Panc1 (cell line): Measurements from ENCODE around the gene TMEM217. TPM values are rescaled to one million over a fixed set of nuclear protein-coding genes. Genes with fewer than 3 reads are reported as not detected.

ENCODE experiments used
- ATAC-seq: fragments of 200-7000 bp; cut with Tn5 transposase; 2 replicates; pipeline ENCODE4 v1.9.1; 2020; ENCODE audit warnings: mild to moderate bottlenecking, moderate library complexity
- BruUV-seq: library from RNA; stranded (reverse); fragments of 400-500 nt; replicated peaks from 2 replicates; lab custom pipeline; 2021; lab: Mats Ljungman, UMichigan
- CTCF ChIA-PET: fragments of 300-600 bp; sonication (Branson Sonifier 250); formaldehyde crosslinking; loops from one replicate; lab custom pipeline; 2022; ENCODE audit warnings: antibody characterized with exemption; lab: Charles Lee
- POLR2A ChIA-PET: fragments of 300-600 bp; sonication (Branson Sonifier 250); formaldehyde crosslinking; loops from one replicate; lab custom pipeline; 2022; ENCODE audit warnings: antibody characterized with exemption; lab: Charles Lee
- DNase-seq: peaks from one replicate; pipeline ENCODE4 v3.0.0-alpha.2; 2010; ENCODE audit warnings: low read depth, low spot score
- H3K27ac ChIP-seq: 2 replicates; pipeline ENCODE4 v1.5.1; 2011; ENCODE audit warnings: mild to moderate bottlenecking, low read length, inconsistent platforms
- H3K27me3 ChIP-seq: fragments of 200-500 bp; sonication (Bioruptor generic); 2 replicates; pipeline ENCODE4 v1.6.0; 2014; ENCODE audit warnings: low read length, inconsistent platforms; ENCODE audit not compliant: control insufficient read depth, insufficient read depth
- H3K36me3 ChIP-seq: fragments of 200-500 bp; sonication (Bioruptor generic); 2 replicates; pipeline ENCODE4 v1.5.1; 2014; ENCODE audit warnings: inconsistent platforms, mild to moderate bottlenecking, low read length, moderate library complexity; ENCODE audit not compliant: control insufficient read depth, insufficient read depth
- H3K4me1 ChIP-seq: 2 replicates; pipeline ENCODE4 v1.5.1; 2011; ENCODE audit warnings: inconsistent platforms, mild to moderate bottlenecking, low read length, moderate library complexity; ENCODE audit not compliant: control insufficient read depth, insufficient read depth
- H3K4me3 ChIP-seq, 2 experiments: 2 replicates each; pipeline ENCODE4 v1.5.1; 2011 to 2012; ENCODE audit warnings: low read depth in 2 of 2, low read length in 2 of 2, mild to moderate bottlenecking in 2 of 2, inconsistent platforms in 1 of 2, moderate library complexity in 1 of 2
- H3K9me3 ChIP-seq: fragments of 200-500 bp; sonication (Bioruptor generic); 2 replicates; pipeline ENCODE4 v1.5.1; 2014; ENCODE audit warnings: low read depth, mild to moderate bottlenecking, inconsistent platforms, low read length, moderate library complexity; ENCODE audit not compliant: control insufficient read depth, insufficient read depth
- CTCF ChIP-seq: fragments of 450-650 bp; IDR thresholded peaks from 2 replicates; pipeline ENCODE4 v1.5.1; 2017; ENCODE audit warnings: mild to moderate bottlenecking
- POLR2AphosphoS5 ChIP-seq: IDR thresholded peaks from 2 replicates; pipeline ENCODE4 v1.6.1; 2012; ENCODE audit warnings: mild to moderate bottlenecking, low read depth, low read length, moderate library complexity
- SIN3A ChIP-seq: IDR thresholded peaks from 2 replicates; pipeline ENCODE4 v1.6.1; 2012; ENCODE audit warnings: low read depth, mild to moderate bottlenecking, low read length, moderate library complexity, borderline replicate concordance; ENCODE audit not compliant: insufficient read depth
- TCF7L2 ChIP-seq: IDR thresholded peaks from 2 replicates; pipeline ENCODE4 v1.6.1; 2011; ENCODE audit warnings: mild to moderate bottlenecking, low read depth, low read length, inconsistent platforms
- in situ Hi-C: cut with HindIII; loops from 2 replicates; pipeline ENCODE4 v1.10.0; 2016; ENCODE audit warnings: low sequenced_read_pairs, low pct_unique_long_range_greater_than_20kb
- intact Hi-C: fragments of 100-400 bp; cut with micrococcal nuclease; formaldehyde crosslinking; loops from one replicate; pipeline ENCODE4 v1.10.0; 2022; ENCODE audit not compliant: unreplicated experiment
- total RNA-seq: library from RNA; stranded (reverse); gene quantifications from one replicate; pipeline ENCODE4 v1.2.1, GENCODE V29; 2021; ENCODE audit not compliant: unreplicated experiment
- TF ChIP-seq, protein P1 (sequence below), 2 experiments: IDR thresholded peaks; 2 replicates each; pipeline ENCODE4 v1.6.1; 2011 to 2012; ENCODE audit warnings: low read depth in 2 of 2, control low read depth in 1 of 2, low read length in 1 of 2, mild to moderate bottlenecking in 1 of 2, moderate library complexity in 1 of 2; ENCODE audit not compliant: insufficient read depth in 1 of 2

Gene TMEM217
- total RNA-seq, 1 experiment from 2014 or later = 4.0 TPM

GRCh38 chr6:37239526-37239925 is 18.4 kb downstream of the TMEM217 start:
- ATAC-seq (no peak), DNase-seq (no peak)
- in situ Hi-C loops = no loop called here
- Histone ChIP-seq H3K36me3 (no peaks in the 10 kb centered on the region), H3K4me1 (peaks cover 16% of the 10 kb centered on the region), H3K4me3 (no peak overlapping the region), H3K27me3 (no peaks in the 10 kb centered on the region), H3K27ac (no peak overlapping the region; the same call in 1 of the 2 replicates), H3K9me3 (no peaks in the 10 kb centered on the region)
- ChIA-PET CTCF (no interaction called here), POLR2A (interaction anchor here (0.5 to 0.7 kb wide), 3 partner anchors 39 to 232 kb away, joined by 3 to 5 read pairs (median 5); no protein-coding TSS in a partner anchor)
- intact Hi-C loops = no loop called here
- TF ChIP-seq, protein P1, sequence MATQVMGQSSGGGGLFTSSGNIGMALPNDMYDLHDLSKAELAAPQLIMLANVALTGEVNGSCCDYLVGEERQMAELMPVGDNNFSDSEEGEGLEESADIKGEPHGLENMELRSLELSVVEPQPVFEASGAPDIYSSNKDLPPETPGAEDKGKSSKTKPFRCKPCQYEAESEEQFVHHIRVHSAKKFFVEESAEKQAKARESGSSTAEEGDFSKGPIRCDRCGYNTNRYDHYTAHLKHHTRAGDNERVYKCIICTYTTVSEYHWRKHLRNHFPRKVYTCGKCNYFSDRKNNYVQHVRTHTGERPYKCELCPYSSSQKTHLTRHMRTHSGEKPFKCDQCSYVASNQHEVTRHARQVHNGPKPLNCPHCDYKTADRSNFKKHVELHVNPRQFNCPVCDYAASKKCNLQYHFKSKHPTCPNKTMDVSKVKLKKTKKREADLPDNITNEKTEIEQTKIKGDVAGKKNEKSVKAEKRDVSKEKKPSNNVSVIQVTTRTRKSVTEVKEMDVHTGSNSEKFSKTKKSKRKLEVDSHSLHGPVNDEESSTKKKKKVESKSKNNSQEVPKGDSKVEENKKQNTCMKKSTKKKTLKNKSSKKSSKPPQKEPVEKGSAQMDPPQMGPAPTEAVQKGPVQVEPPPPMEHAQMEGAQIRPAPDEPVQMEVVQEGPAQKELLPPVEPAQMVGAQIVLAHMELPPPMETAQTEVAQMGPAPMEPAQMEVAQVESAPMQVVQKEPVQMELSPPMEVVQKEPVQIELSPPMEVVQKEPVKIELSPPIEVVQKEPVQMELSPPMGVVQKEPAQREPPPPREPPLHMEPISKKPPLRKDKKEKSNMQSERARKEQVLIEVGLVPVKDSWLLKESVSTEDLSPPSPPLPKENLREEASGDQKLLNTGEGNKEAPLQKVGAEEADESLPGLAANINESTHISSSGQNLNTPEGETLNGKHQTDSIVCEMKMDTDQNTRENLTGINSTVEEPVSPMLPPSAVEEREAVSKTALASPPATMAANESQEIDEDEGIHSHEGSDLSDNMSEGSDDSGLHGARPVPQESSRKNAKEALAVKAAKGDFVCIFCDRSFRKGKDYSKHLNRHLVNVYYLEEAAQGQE (IDR thresholded peaks at IDR 0.05; ENCODE audit: insufficient read depth in 1 of 2, low read depth in 2 of 2, low read length in 1 of 2) = no peak
- TF ChIP-seq POLR2AphosphoS5 (no peak), SIN3A (no peak), CTCF (no peak), TCF7L2 (no peak)
- no TSS peak for BruUV-seq

GRCh38 chr6:37238381-37238780 is 19.6 kb downstream of the TMEM217 start:
- POLR2A ChIA-PET = no interaction called here
- no peak overlapping the region for H3K4me3 ChIP-seq
- CTCF ChIA-PET = no interaction called here
- TF ChIP-seq, protein P1 (IDR thresholded peaks at IDR 0.05; ENCODE audit: insufficient read depth in 1 of 2, low read depth in 2 of 2, low read length in 1 of 2) = no peak
- TF ChIP-seq CTCF = no peak
- TF ChIP-seq POLR2AphosphoS5 = no peak
- no peak for TF ChIP-seq SIN3A
- no peak for TF ChIP-seq TCF7L2
- no peaks in the 10 kb centered on the region for H3K27me3 ChIP-seq
- H3K27ac ChIP-seq = no peak overlapping the region
- no TSS peak for BruUV-seq
- no peak for ATAC-seq
- no peaks in the 10 kb centered on the region for H3K36me3 ChIP-seq
- no peak for DNase-seq
- intact Hi-C loops = no loop called here
- no peaks in the 10 kb centered on the region for H3K9me3 ChIP-seq
- in situ Hi-C loops = no loop called here
- H3K4me1 ChIP-seq = peaks cover 16% of the 10 kb centered on the region
